ENCODE data around the gene JMJD1C. TPM values are rescaled to one million over a fixed set of nuclear protein-coding genes. Genes with fewer than 3 reads are reported as not detected.

JMJD1C gene
- total RNA-seq, 2 experiments from 2014 or later, result 389 to 399 TPM

- Mint-ChIP-seq H3K4me1 (ENCODE audit: low read depth) (peaks cover 39% of the 10 kb centered on the region), H3K36me3 (ENCODE audit: low read depth) (peaks cover 25% of the 10 kb centered on the region), H3K27ac (no peak overlapping the region), H3K4me3 (no peak overlapping the region), H3K9me3 (no peaks in the 10 kb centered on the region), H3K27me3 (no peaks in the 10 kb centered on the region)
- DNase-seq (peak in 3 of 14 experiments; percentile 10 to 13 (median 11)), ATAC-seq (ENCODE audit: poor library complexity) (no peak)
- H3K36me3 ChIP-seq (ENCODE audit: insufficient read depth, low read length), result peaks cover 3% of the 10 kb centered on the region
- no peaks in the 10 kb centered on the region for H3K4me1 ChIP-seq (ENCODE audit: insufficient read depth, low read length)
- H3K27ac ChIP-seq (ENCODE audit: low read depth in 1 of 2, low read length in 2 of 2), result no peak overlapping the region
- H3K27me3 ChIP-seq (ENCODE audit: control insufficient read depth in 1 of 2, insufficient read depth in 2 of 2, low read length in 2 of 2), result no peaks in the 10 kb centered on the region
- no peak overlapping the region for H3K4me3 ChIP-seq (ENCODE audit: low read length)
- POLR2A ChIA-PET, result no interaction called here
- CTCF ChIA-PET, result no interaction called here
- intact Hi-C loops (cut with DNase I, micrococcal nuclease), result no loop called here
- no peak for TF ChIP-seq CTCF (IDR thresholded peaks at IDR 0.05)
- no peaks in the 10 kb centered on the region for H3K9me3 ChIP-seq (ENCODE audit: control insufficient read depth in 1 of 2, insufficient read depth in 1 of 2, low read length in 2 of 2)
These were observed 89.0 kb downstream of the JMJD1C start for GRCh38 chr10:63376560-63377304.

GRCh38 chr10:63375859-63376258 is 89.9 kb downstream of the JMJD1C start:
- no peaks in the 10 kb centered on the region for H3K27me3 Mint-ChIP-seq
- H3K9me3 Mint-ChIP-seq, result no peaks in the 10 kb centered on the region
- TF ChIP-seq CTCF (IDR thresholded peaks at IDR 0.05), result no peak
- H3K4me3 Mint-ChIP-seq, result no peak overlapping the region
- Histone ChIP-seq H3K4me3 (ENCODE audit: low read length) (no peak overlapping the region), H3K36me3 (ENCODE audit: insufficient read depth, low read length) (peaks cover 3% of the 10 kb centered on the region), H3K27me3 (ENCODE audit: control insufficient read depth in 1 of 2, insufficient read depth in 2 of 2, low read length in 2 of 2) (no peaks in the 10 kb centered on the region), H3K27ac (ENCODE audit: low read depth in 1 of 2, low read length in 2 of 2) (no peak overlapping the region), H3K4me1 (ENCODE audit: insufficient read depth, low read length) (no peaks in the 10 kb centered on the region), H3K9me3 (ENCODE audit: control insufficient read depth in 1 of 2, insufficient read depth in 1 of 2, low read length in 2 of 2) (no peaks in the 10 kb centered on the region)
- H3K4me1 Mint-ChIP-seq (ENCODE audit: low read depth), result peaks cover 31% of the 10 kb centered on the region
- ATAC-seq (ENCODE audit: poor library complexity), result no peak
- no peak overlapping the region for H3K27ac Mint-ChIP-seq
- intact Hi-C loops (cut with DNase I, micrococcal nuclease), result no loop called here
- DNase-seq, result no peak
- H3K36me3 Mint-ChIP-seq (ENCODE audit: low read depth), result peaks cover 20% of the 10 kb centered on the region
- POLR2A ChIA-PET, result no interaction called here
- CTCF ChIA-PET, result interaction anchor here (1.2 kb wide), 1 partner anchor 344 kb away, joined by 3 read pairs; no protein-coding TSS in a partner anchor

- intact Hi-C loops (cut with DNase I, micrococcal nuclease), result no loop called here
These were observed 90.3 kb downstream of the JMJD1C start for GRCh38 chr10:63375458-63375857.

More at GRCh38 chr10:63375458-63375857, 90.3 kb downstream of the JMJD1C start:
- Histone ChIP-seq H3K36me3 (ENCODE audit: insufficient read depth, low read length) (peaks cover 3% of the 10 kb centered on the region), H3K4me1 (ENCODE audit: insufficient read depth, low read length) (no peaks in the 10 kb centered on the region), H3K27me3 (ENCODE audit: control insufficient read depth in 1 of 2, insufficient read depth in 2 of 2, low read length in 2 of 2) (no peaks in the 10 kb centered on the region), H3K27ac (ENCODE audit: low read depth in 1 of 2, low read length in 2 of 2) (no peak overlapping the region), H3K9me3 (ENCODE audit: control insufficient read depth in 1 of 2, insufficient read depth in 1 of 2, low read length in 2 of 2) (no peaks in the 10 kb centered on the region), H3K4me3 (ENCODE audit: low read length) (no peak overlapping the region)
- Mint-ChIP-seq H3K4me3 (no peak overlapping the region), H3K4me1 (ENCODE audit: low read depth) (peaks cover 27% of the 10 kb centered on the region), H3K27ac (no peak overlapping the region), H3K27me3 (no peaks in the 10 kb centered on the region), H3K36me3 (ENCODE audit: low read depth) (peaks cover 16% of the 10 kb centered on the region), H3K9me3 (no peaks in the 10 kb centered on the region)
- CTCF ChIA-PET, result interaction anchor here (1.2 kb wide), 1 partner anchor 344 kb away, joined by 3 read pairs; no protein-coding TSS in a partner anchor
- no peak for TF ChIP-seq CTCF (IDR thresholded peaks at IDR 0.05)
- ATAC-seq (ENCODE audit: poor library complexity) (no peak), DNase-seq (no peak)
- POLR2A ChIA-PET, result no interaction called here

All from CD4-positive, alpha-beta T cell (primary cell).